NT2/D1 (cell line): ENCODE data around the gene TRPM4.

Source experiments
- DNase-seq: peaks from one replicate; pipeline ENCODE4 v3.0.0-alpha.2; 2011; ENCODE audit warnings: low read depth, low spot score
- H3K27me3 ChIP-seq: 2 replicates; pipeline ENCODE4 v1.6.0; 2011; ENCODE audit warnings: mild to moderate bottlenecking; ENCODE audit not compliant: insufficient read length, insufficient read depth
- H3K36me3 ChIP-seq: 2 replicates; pipeline ENCODE4 v1.6.1; 2011; ENCODE audit warnings: mild to moderate bottlenecking, low read length, mixed read lengths; ENCODE audit not compliant: insufficient read depth, insufficient read length
- H3K4me1 ChIP-seq: 2 replicates; pipeline ENCODE4 v1.5.1; 2011; ENCODE audit not compliant: insufficient read depth, insufficient read length
- H3K4me3 ChIP-seq: 2 replicates; pipeline ENCODE4 v1.5.1; 2011; ENCODE audit warnings: low read depth; ENCODE audit not compliant: insufficient read length
- H3K9ac ChIP-seq: 2 replicates; pipeline ENCODE4 v1.6.0; 2011; ENCODE audit warnings: low read depth; ENCODE audit not compliant: insufficient read length
- H3K9me3 ChIP-seq: 2 replicates; pipeline ENCODE4 v1.5.1; 2011; ENCODE audit warnings: mild to moderate bottlenecking, low read length; ENCODE audit not compliant: insufficient read depth
- SUZ12 ChIP-seq: IDR thresholded peaks from 2 replicates; pipeline ENCODE4 v1.6.1; 2011; ENCODE audit not compliant: insufficient read length, insufficient read depth; ENCODE audit errors: extremely low read depth
- YY1 ChIP-seq: IDR thresholded peaks from 2 replicates; pipeline ENCODE4 v1.6.1; 2011; ENCODE audit not compliant: insufficient read length, insufficient read depth
- ZNF274 ChIP-seq: IDR thresholded peaks from 2 replicates; pipeline ENCODE4 v1.6.1; 2011; ENCODE audit warnings: mild to moderate bottlenecking, low read depth, low read length

Gene TRPM4

GRCh38 chr19:49229416-49229815 is 71.8 kb downstream of the TRPM4 start:
- Histone ChIP-seq H3K4me3 (no peak overlapping the region), H3K9ac (no peak overlapping the region), H3K4me1 (peaks cover 2% of the 10 kb centered on the region), H3K36me3 (no peaks in the 10 kb centered on the region), H3K9me3 (no peaks in the 10 kb centered on the region), H3K27me3 (no peaks in the 10 kb centered on the region)
- no peak for TF ChIP-seq YY1
- TF ChIP-seq SUZ12, result no peak
- no peak for DNase-seq

- no peaks in the 10 kb centered on the region for H3K36me3 ChIP-seq
- H3K4me1 ChIP-seq, result peaks cover 2% of the 10 kb centered on the region
- DNase-seq, result no peak
- H3K9me3 ChIP-seq, result no peaks in the 10 kb centered on the region
- no peak overlapping the region for H3K9ac ChIP-seq
- H3K27me3 ChIP-seq, result no peaks in the 10 kb centered on the region
- H3K4me3 ChIP-seq, result no peak overlapping the region
- TF ChIP-seq YY1 (no peak), SUZ12 (no peak), ZNF274 (no peak)
Measured at GRCh38 chr19:49231389-49231788, 73.8 kb downstream of the TRPM4 start.

- Histone ChIP-seq H3K4me3 (no peak overlapping the region), H3K9ac (no peak overlapping the region), H3K4me1 (peaks cover 2% of the 10 kb centered on the region), H3K9me3 (no peaks in the 10 kb centered on the region), H3K27me3 (no peaks in the 10 kb centered on the region), H3K36me3 (no peaks in the 10 kb centered on the region)
- no peak for DNase-seq
- TF ChIP-seq ZNF274 (no peak), YY1 (no peak), SUZ12 (no peak)
Measured at GRCh38 chr19:49231804-49232203, 74.2 kb downstream of the TRPM4 start.

- Histone ChIP-seq H3K4me3 (no peak overlapping the region), H3K9me3 (no peaks in the 10 kb centered on the region), H3K27me3 (no peaks in the 10 kb centered on the region), H3K4me1 (no peaks in the 10 kb centered on the region), H3K9ac (no peak overlapping the region), H3K36me3 (no peaks in the 10 kb centered on the region)
- DNase-seq, result no peak
- TF ChIP-seq SUZ12, result no peak
- no peak for TF ChIP-seq ZNF274
- no peak for TF ChIP-seq YY1
Measured at GRCh38 chr19:49233163-49233562, 75.6 kb downstream of the TRPM4 start.

- Histone ChIP-seq H3K27me3 (no peaks in the 10 kb centered on the region), H3K9ac (no peak overlapping the region)
- DNase-seq, result no peak
Measured at GRCh38 chr19:49241769-49242168, 84.2 kb downstream of the TRPM4 start.

GRCh38 chr19:49243129-49243528 is 85.5 kb downstream of the TRPM4 start:
- Histone ChIP-seq H3K9me3 (no peaks in the 10 kb centered on the region), H3K4me3 (no peak overlapping the region), H3K27me3 (no peaks in the 10 kb centered on the region), H3K36me3 (peaks cover 3% of the 10 kb centered on the region), H3K9ac (no peak overlapping the region), H3K4me1 (no peaks in the 10 kb centered on the region)
- TF ChIP-seq YY1 (no peak), SUZ12 (no peak), ZNF274 (no peak)
- no peak for DNase-seq

More at GRCh38 chr19:49241769-49242168, 84.2 kb downstream of the TRPM4 start:
- TF ChIP-seq ZNF274 (no peak), YY1 (no peak), SUZ12 (no peak)
- Histone ChIP-seq H3K4me1 (no peaks in the 10 kb centered on the region), H3K36me3 (peaks cover 3% of the 10 kb centered on the region), H3K9me3 (no peaks in the 10 kb centered on the region), H3K4me3 (no peak overlapping the region)

- Histone ChIP-seq H3K36me3 (peaks cover 3% of the 10 kb centered on the region), H3K27me3 (no peaks in the 10 kb centered on the region), H3K4me3 (no peak overlapping the region), H3K4me1 (no peaks in the 10 kb centered on the region), H3K9ac (no peak overlapping the region), H3K9me3 (no peaks in the 10 kb centered on the region)
- DNase-seq, result no peak
- TF ChIP-seq YY1, result no peak
- no peak for TF ChIP-seq SUZ12
- no peak for TF ChIP-seq ZNF274
Measured at GRCh38 chr19:49243726-49244125, 86.1 kb downstream of the TRPM4 start.

GRCh38 chr19:49244256-49244655 is 86.7 kb downstream of the TRPM4 start:
- peaks cover 3% of the 10 kb centered on the region for H3K36me3 ChIP-seq
- no peak for DNase-seq
- no peaks in the 10 kb centered on the region for H3K4me1 ChIP-seq
- no peak overlapping the region for H3K9ac ChIP-seq
- no peaks in the 10 kb centered on the region for H3K27me3 ChIP-seq
- no peak overlapping the region for H3K4me3 ChIP-seq
- no peaks in the 10 kb centered on the region for H3K9me3 ChIP-seq
- TF ChIP-seq ZNF274 (no peak), SUZ12 (no peak), YY1 (no peak)
